ENCODE measurements around the gene RGN. TPM values are rescaled to one million over a fixed set of nuclear protein-coding genes. Genes with fewer than 3 reads are reported as not detected.

The RGN gene
- total RNA-seq, result not detected

DNA sequence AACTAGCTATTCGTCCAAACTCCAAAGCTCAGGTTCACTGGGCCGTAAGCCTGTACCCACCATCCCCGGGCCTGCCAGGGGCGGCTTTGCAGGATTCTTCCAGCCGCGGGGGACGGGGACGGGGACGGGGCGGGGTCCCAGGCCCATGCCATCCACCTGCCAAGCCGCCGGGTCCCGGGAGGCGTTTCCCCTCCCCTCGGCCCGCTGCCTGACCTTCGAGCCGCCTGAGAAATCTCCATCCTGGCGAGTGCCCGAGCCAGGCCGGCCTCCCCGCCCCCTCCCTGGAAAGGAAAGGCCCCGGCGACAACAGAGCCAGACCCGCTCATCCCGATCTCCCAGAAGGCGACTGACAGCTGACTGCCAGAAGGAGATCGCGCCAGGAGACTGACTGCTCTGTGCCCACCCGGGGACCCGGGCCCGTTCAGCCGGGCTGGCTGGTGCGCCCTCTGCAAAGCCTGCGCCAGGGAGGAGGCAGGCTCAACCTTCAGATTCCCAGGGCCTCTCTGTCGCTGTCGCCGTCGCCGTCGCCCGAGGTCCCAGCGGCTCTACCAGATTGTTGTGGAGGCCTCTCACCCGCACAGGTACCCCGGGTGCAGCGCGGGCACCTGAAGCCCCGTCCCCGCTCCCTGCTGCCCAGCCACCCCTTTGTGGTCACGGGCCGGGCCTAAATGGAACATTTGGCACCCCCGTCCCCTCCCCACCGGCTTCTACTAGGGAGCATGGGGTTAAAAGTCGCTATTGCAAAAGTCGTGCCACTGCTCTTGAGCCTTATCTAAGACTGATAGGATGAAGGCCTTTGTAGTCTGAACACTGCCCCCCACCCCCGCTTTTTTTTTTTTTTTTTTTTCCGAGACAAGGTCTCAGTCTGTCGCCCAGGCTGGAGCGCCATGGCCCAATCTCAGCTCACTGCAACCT lies at the start of gene RGN:
Gene RGN (plus strand): TSS at position 315 of the 915 bp plus-strand sequence. CDS start 2,702 bp downstream, outside the sequence.
- Mint-ChIP-seq H3K36me3 (no peaks in the 10 kb centered on the region), H3K4me3 (no peak within 1 kb of the TSS), H3K4me1 (no peaks in the 10 kb centered on the region), H3K27me3 (no peaks in the 10 kb centered on the region), H3K9me3 (no peaks in the 10 kb centered on the region), H3K27ac (no peak within 1 kb of the TSS)
- DNase-seq, result no peak

DNA sequence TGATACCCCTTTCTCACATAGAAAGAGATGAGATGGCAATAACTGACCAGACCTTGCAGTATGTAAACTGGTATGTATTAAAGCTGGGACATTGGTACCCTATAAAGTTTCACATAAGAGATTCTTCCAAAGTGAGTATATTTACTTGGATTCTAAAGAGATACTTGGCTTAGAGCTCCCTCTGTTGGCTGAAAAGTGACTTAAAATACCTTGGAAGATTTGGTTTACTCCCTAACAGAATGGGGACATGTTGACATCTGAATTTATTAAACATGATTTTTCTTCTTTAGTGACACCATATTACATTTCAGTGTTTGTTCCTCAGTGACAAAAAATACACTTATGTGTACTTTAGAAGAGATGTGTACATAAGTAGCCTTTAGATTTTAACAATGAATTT lies 47.9 kb upstream of the RGN start:
- DNase-seq, result no peak
- H3K27ac Mint-ChIP-seq, result no peak overlapping the region
- no peaks in the 10 kb centered on the region for H3K36me3 Mint-ChIP-seq
- H3K4me1 Mint-ChIP-seq, result no peaks in the 10 kb centered on the region
- H3K27me3 Mint-ChIP-seq, result no peaks in the 10 kb centered on the region
- H3K4me3 Mint-ChIP-seq, result no peak overlapping the region
- H3K9me3 Mint-ChIP-seq, result no peaks in the 10 kb centered on the region

DNA sequence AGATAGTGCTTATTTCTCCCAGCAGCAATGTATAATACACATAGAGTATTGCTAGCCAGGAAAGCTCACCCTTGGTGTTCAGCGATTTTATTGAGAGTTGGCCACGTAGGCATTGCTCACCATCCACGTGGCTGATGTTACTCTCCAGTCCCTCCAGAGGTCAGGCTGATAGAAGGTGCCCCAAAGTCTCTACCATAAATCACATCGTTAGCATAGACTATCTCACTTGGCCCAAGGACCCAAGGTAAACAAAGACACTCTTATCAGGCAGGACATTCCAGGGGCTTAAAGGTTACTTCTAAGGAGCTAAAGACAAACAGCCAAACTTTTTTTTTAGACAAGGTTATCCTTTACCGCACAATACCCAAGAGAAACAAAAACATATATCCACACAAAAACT lies 30.3 kb upstream of the RGN start:
- Mint-ChIP-seq H3K4me3 (no peak overlapping the region), H3K27ac (no peak overlapping the region), H3K4me1 (no peaks in the 10 kb centered on the region), H3K27me3 (no peaks in the 10 kb centered on the region), H3K36me3 (no peaks in the 10 kb centered on the region), H3K9me3 (peaks cover 11% of the 10 kb centered on the region)
- no peak for DNase-seq

DNA sequence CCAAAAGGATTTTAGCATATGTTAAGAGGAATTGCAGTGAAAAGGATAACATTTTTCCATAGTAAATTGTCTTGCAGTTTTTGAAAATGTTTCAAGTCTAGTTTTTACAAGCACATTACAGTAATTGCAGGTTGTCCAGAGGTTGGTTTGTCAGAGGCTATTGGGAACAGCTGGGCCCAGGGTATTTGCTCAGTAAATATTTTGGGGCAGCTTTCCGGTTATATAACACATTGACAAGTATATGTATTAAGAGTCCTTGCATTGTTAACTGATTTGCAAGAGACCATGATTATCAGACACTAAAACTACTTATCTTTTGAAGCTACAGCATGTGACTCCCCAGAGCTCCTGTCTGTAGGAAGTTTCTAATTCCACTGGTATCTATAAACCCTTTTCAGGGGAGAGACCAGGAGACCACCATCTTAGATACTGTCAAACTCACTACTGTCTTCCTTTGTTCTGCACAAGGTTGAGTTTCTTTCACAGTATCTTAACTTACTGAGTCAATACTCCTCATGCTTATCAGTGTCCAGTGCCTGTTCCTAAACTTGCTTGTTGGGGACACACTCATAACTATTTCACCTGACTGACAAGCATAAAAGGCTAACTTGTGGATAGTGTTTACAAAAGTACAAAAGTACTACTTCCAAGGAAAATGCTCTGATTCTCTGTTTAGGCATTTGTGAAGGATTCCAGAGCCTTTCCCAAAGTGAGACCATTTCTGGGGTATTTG lies 18.9 kb upstream of the RGN start:
- no peak for DNase-seq
- Mint-ChIP-seq H3K4me3 (no peak overlapping the region), H3K27me3 (no peaks in the 10 kb centered on the region), H3K36me3 (no peaks in the 10 kb centered on the region), H3K4me1 (no peaks in the 10 kb centered on the region), H3K9me3 (no peaks in the 10 kb centered on the region), H3K27ac (no peak overlapping the region)

DNA sequence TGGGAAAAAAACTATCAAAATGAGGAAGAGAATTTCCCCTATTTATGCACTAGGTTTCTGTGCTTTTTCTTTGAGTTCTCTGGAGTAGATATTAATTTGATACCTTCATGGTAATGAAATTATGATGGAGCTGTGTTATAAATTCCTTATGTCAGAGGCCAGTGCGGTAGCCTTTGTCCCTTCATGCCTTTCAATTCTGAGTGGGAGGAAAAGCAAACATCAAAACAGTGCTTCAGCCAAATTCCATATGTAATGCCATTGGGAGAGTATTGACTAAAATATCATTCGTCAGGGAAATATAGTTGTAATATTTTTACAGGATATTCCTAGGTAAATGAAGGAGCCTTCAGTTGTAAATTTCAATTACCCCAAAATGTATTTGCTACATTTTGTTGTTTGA lies 17.5 kb upstream of the RGN start:
- H3K4me1 Mint-ChIP-seq, result no peaks in the 10 kb centered on the region
- DNase-seq, result no peak
- no peak overlapping the region for H3K4me3 Mint-ChIP-seq
- no peaks in the 10 kb centered on the region for H3K27me3 Mint-ChIP-seq
- H3K27ac Mint-ChIP-seq, result no peak overlapping the region
- H3K9me3 Mint-ChIP-seq, result no peaks in the 10 kb centered on the region
- no peaks in the 10 kb centered on the region for H3K36me3 Mint-ChIP-seq

DNA sequence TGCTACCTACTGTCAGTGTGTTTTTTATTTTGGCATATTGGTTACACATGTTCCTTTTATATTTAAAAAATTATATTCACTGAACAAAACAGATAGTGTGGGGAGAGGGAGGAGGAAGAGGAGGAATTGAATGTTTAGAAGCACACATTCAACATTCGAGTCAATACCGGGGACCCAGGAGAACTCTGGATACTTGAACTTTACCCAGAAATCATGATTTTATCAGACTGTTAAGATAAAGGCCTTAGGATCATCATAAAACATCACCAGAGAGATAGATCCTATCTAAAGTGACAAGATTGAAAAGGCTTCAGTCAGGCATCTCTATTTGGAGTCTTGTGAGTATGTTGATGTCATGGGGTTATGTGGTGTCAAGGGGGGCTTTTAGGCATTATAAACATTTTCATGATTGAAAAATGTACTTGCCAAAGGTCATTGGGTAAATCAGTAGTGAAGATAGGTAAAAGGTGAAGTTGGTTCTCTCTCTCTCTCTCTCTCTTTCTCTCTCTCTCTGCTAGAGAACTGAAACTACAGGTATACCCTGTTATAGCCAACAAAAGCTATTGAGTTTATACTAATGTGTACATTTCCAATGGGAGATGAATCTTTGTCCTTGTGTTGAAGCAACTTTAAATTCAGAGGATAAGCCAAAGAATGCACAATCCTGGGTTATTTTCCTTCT lies 16.9 kb upstream of the RGN start:
- H3K27ac Mint-ChIP-seq, result no peak overlapping the region
- no peaks in the 10 kb centered on the region for H3K9me3 Mint-ChIP-seq
- H3K4me1 Mint-ChIP-seq, result no peaks in the 10 kb centered on the region
- no peak for DNase-seq
- H3K4me3 Mint-ChIP-seq, result no peak overlapping the region
- H3K27me3 Mint-ChIP-seq, result no peaks in the 10 kb centered on the region
- no peaks in the 10 kb centered on the region for H3K36me3 Mint-ChIP-seq

DNA sequence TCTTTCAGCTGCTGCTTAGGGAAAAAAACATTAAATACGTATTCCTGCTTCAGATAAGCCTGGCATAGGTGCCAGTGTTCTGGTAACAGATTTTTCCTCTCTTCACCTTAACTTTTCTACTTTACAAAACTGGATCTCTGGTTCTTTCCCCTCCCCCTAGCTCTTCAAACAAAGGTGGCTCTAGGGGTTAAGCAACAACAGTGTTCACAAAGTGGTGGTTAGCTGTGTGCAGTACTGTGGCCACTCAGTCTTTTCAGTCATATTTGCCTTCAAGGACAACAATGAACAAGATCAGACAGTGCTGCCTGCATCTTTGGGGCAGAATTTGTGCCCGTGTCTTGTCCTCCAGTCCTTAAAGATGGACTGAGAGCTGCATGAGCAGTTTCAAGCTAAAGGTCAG lies 15.1 kb upstream of the RGN start:
- no peak overlapping the region for H3K27ac Mint-ChIP-seq

DNA sequence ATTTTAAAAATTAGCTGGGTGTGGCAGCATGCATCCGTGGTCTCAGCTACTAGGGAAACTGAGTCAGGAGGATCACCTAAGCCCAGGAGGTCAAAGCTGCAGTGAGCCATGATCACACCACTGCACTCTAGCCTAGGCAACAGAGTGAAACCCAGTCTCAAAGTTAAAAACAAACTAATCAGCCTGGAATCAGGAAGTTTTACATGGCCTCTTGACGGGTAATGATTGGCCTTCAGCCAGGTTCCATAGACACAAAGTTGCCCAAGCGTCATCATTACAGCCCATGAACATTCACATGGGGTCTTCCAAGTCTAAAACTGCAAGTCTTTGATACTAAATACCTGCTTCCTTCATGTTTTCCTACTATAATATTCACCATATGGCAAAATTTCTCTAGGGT lies 10.0 kb upstream of the RGN start:
- Mint-ChIP-seq H3K4me3 (no peak overlapping the region), H3K9me3 (no peaks in the 10 kb centered on the region), H3K27ac (no peak overlapping the region), H3K4me1 (no peaks in the 10 kb centered on the region), H3K27me3 (no peaks in the 10 kb centered on the region), H3K36me3 (no peaks in the 10 kb centered on the region)
- no peak for DNase-seq

More for the DNA sequence above, 15.1 kb upstream of the RGN start:
- no peaks in the 10 kb centered on the region for H3K9me3 Mint-ChIP-seq
- no peaks in the 10 kb centered on the region for H3K27me3 Mint-ChIP-seq
- H3K4me1 Mint-ChIP-seq, result no peaks in the 10 kb centered on the region
- H3K36me3 Mint-ChIP-seq, result no peaks in the 10 kb centered on the region
- no peak overlapping the region for H3K4me3 Mint-ChIP-seq
- DNase-seq, result no peak

DNA sequence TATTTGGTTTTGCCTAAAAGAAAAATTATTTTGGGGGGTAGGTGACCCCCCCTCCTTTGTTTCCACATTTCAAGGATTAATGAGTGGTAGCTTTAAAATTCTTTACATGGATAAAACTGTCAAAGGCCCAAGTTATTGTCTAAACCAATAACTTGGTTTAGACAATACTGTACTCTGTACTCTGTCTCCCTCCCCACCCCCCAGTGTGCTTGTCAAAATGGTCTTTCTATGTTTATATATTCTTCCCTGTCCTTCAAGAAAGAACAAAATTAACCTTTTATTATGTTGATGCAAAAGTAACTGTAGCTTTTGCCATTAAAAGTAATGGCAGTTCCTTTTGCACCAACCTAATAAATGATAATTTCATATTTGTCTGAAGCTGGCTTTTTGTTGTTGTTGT lies 9.5 kb upstream of the RGN start:
- no peaks in the 10 kb centered on the region for H3K4me1 Mint-ChIP-seq
- no peak overlapping the region for H3K4me3 Mint-ChIP-seq
- no peak overlapping the region for H3K27ac Mint-ChIP-seq
- DNase-seq, result no peak
- no peaks in the 10 kb centered on the region for H3K27me3 Mint-ChIP-seq
- H3K36me3 Mint-ChIP-seq, result no peaks in the 10 kb centered on the region
- H3K9me3 Mint-ChIP-seq, result no peaks in the 10 kb centered on the region

DNA sequence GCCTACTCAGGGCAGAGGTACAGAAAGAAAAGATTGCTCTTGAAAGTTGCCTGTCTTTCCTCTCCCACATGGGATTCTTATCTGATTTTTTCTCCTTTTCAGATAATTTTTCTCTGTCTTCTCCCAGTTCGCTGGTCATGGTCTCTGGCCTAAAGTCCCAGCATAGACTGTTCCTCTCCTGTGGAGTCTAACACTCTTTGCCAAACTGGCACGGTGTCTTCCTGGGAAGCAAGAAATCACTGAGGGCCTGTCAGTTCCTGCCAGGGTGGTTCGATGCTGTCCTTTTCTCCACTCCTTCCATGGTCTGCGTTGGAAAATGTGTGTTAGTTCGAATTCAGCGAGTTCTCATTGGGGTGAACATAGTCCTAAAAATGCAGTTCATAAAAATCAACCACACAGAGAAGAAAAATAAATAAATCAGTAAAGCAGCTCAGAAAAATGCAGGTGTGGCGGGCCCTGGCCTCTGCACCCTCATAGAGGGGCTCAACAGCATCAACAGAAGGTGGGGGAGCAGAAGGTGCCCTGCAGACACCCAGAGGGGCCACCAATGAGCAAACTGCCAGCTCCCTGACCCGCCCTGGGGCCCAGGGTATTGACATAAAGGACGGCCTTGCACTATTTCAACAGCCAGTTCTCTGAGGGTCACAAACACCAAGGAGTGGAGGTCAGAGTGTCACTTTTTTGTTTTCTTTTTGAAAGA lies 2.1 kb downstream of the RGN start:
- Mint-ChIP-seq H3K27ac (no peak overlapping the region), H3K27me3 (no peaks in the 10 kb centered on the region), H3K4me3 (no peak overlapping the region), H3K9me3 (no peaks in the 10 kb centered on the region), H3K36me3 (no peaks in the 10 kb centered on the region), H3K4me1 (no peaks in the 10 kb centered on the region)
- DNase-seq, result no peak

DNA sequence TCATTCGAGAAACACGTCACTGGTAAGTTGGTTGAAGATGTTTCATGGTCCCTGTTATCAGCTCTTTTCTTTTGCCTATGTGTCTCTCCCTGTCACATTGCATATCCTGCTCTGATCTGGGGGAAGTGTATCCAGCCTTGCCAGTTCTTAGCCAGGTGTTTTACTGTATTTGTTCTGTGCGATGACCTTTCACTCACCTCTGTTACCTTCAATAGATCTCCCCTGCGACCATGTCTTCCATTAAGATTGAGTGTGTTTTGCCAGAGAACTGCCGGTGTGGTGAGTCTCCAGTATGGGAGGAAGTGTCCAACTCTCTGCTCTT lies 2.6 kb downstream of the RGN start:
- no peaks in the 10 kb centered on the region for H3K4me1 Mint-ChIP-seq
- H3K9me3 Mint-ChIP-seq, result no peaks in the 10 kb centered on the region
- no peak overlapping the region for H3K4me3 Mint-ChIP-seq
- no peaks in the 10 kb centered on the region for H3K27me3 Mint-ChIP-seq
- no peak for DNase-seq
- no peaks in the 10 kb centered on the region for H3K36me3 Mint-ChIP-seq
- no peak overlapping the region for H3K27ac Mint-ChIP-seq

DNA sequence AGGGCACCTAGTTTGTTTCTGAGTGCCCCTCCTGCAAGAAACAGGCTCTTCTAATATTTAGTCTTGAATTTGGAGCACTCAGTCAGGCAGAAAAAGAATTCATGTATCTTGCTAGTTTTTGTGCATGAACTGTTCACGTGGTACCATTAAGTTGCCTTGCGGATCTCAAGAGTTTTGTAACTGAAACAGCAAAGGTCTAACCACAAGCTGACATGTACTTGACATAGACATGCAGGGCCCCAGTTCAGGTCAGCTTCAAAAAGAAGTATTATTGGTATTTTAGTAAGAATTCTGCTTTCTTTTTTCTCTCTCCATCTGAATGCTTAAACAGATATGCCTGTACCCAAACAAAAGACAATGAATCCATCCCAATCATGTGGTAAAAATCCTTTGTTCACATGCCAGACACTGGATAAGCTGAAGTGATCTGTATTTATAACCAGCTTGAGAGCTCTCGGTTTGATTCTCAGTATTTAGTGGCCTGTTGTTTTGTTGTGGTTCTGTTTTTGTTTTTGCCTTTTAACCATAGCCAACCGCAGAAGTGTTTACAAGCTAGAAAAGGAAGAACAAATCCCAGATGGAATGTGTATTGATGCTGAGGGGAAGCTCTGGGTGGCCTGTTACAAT lies 13.0 kb downstream of the RGN start:
- no peak for DNase-seq

DNA sequence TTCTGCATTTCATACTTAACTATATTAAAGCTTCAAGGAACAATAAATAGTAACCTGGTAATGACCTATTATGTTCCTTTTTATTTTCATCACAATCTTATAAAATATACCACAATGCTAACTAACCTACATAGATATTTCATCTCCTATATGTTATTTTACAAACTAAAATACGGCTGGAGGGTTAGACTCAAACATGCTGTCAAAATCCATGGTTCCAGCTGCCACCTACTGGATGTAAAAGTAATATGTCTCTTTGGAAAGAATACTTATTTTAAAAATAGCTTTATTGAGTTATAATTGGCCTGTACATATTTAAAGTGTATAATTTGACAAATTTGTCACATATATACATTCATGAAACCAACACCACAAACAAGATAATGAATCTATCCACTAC lies 15.0 kb downstream of the RGN start:
- peaks cover 12% of the 10 kb centered on the region for H3K4me1 Mint-ChIP-seq
- no peak overlapping the region for H3K27ac Mint-ChIP-seq
- no peaks in the 10 kb centered on the region for H3K9me3 Mint-ChIP-seq
- DNase-seq, result no peak
- H3K27me3 Mint-ChIP-seq, result no peaks in the 10 kb centered on the region
- no peaks in the 10 kb centered on the region for H3K36me3 Mint-ChIP-seq
- H3K4me3 Mint-ChIP-seq, result no peak overlapping the region

More for the DNA sequence above, 13.0 kb downstream of the RGN start:
- no peaks in the 10 kb centered on the region for H3K27me3 Mint-ChIP-seq
- peaks cover 12% of the 10 kb centered on the region for H3K4me1 Mint-ChIP-seq
- peak overlapping the region; percentile 17 for H3K27ac Mint-ChIP-seq
- H3K9me3 Mint-ChIP-seq, result no peaks in the 10 kb centered on the region
- no peaks in the 10 kb centered on the region for H3K36me3 Mint-ChIP-seq
- H3K4me3 Mint-ChIP-seq, result no peak overlapping the region

DNA sequence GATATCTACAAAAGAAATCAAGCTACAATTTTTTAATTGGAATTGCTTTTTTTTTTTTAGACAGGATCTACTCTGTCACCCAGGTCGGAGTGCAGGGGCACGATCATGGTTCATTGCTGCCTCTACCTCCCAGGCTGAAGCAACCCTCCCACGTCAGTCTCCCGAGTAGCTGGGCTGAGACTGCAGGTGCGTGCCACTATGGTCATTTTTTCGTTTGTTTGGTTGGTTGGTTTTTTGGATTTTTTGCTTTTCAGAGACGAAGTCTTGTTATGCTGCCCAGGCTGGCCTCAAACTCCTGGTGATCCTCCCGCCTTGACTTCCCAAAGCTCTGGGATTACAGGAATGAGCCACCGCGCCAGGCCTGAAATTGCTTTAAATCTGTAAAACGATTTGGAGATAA lies 15.6 kb downstream of the RGN start:
- H3K4me1 Mint-ChIP-seq, result peaks cover 12% of the 10 kb centered on the region
- no peak overlapping the region for H3K27ac Mint-ChIP-seq
- H3K4me3 Mint-ChIP-seq, result no peak overlapping the region
- no peaks in the 10 kb centered on the region for H3K27me3 Mint-ChIP-seq
- no peaks in the 10 kb centered on the region for H3K36me3 Mint-ChIP-seq
- no peak for DNase-seq
- no peaks in the 10 kb centered on the region for H3K9me3 Mint-ChIP-seq

Data from activated naive CD8-positive, alpha-beta T cell treated with anti-CD3 and anti-CD28 coated beads for 36 hours (primary cell).